ENCODE measurements around the gene EWSR1.

Gene EWSR1

GRCh38 chr22:29320546-29320945, 52.5 kb downstream of the EWSR1 start:
- DNase-seq = no peak

GRCh38 chr22:29323641-29324040, 55.6 kb downstream of the EWSR1 start:
- DNase-seq = no peak

- no peak for DNase-seq
Observed at GRCh38 chr22:29325356-29325755, 57.3 kb downstream of the EWSR1 start.

GRCh38 chr22:29325785-29326315, 57.8 kb downstream of the EWSR1 start:
- DNase-seq = no peak

- no peak for DNase-seq
Observed at GRCh38 chr22:29326481-29326880, 58.4 kb downstream of the EWSR1 start.

- no peak for DNase-seq
Observed at GRCh38 chr22:29327089-29327764, 59.2 kb downstream of the EWSR1 start.

- no peak for DNase-seq
Observed at GRCh38 chr22:29328055-29328454, 60.0 kb downstream of the EWSR1 start.

GRCh38 chr22:29328566-29329500, 60.8 kb downstream of the EWSR1 start:
- DNase-seq = no peak

- DNase-seq = no peak
Observed at GRCh38 chr22:29329581-29329980, 61.5 kb downstream of the EWSR1 start.

GRCh38 chr22:29330291-29330690, 62.2 kb downstream of the EWSR1 start:
- no peak for DNase-seq

GRCh38 chr22:29330753-29331152, 62.7 kb downstream of the EWSR1 start:
- no peak for DNase-seq

GRCh38 chr22:29331213-29331612, 63.1 kb downstream of the EWSR1 start:
- no peak for DNase-seq

- DNase-seq = no peak
Observed at GRCh38 chr22:29331658-29332300, 63.7 kb downstream of the EWSR1 start.

GRCh38 chr22:29332886-29333496, 64.9 kb downstream of the EWSR1 start:
- no peak for DNase-seq

GRCh38 chr22:29334148-29334547, 66.1 kb downstream of the EWSR1 start:
- DNase-seq = no peak

- no peak for DNase-seq
Observed at GRCh38 chr22:29334696-29335344, 66.8 kb downstream of the EWSR1 start.

GRCh38 chr22:29335656-29336055, 67.6 kb downstream of the EWSR1 start:
- no peak for DNase-seq

- DNase-seq = no peak
Observed at GRCh38 chr22:29336751-29337490, 68.9 kb downstream of the EWSR1 start.

- no peak for DNase-seq
Observed at GRCh38 chr22:29337631-29338284, 69.7 kb downstream of the EWSR1 start.

GRCh38 chr22:29338398-29338797, 70.3 kb downstream of the EWSR1 start:
- no peak for DNase-seq
